Activated CD4-positive, CD25-positive, alpha-beta regulatory T cell treated with anti-CD3 and anti-CD28 coated beads, Interleukin-2, amount 50 U/mL, for 72 hours (primary cell): Measurements from ENCODE around the gene BCAS1.
"Not testable (repeated sequence)": the region's sequence is repeated elsewhere in the genome, so short reads cannot be mapped to it uniquely, and the experiment has no call there.

Source experiments
- DNase-seq: peaks from one replicate; pipeline ENCODE4 v3.0.0; 2021

BCAS1 gene

DNA sequence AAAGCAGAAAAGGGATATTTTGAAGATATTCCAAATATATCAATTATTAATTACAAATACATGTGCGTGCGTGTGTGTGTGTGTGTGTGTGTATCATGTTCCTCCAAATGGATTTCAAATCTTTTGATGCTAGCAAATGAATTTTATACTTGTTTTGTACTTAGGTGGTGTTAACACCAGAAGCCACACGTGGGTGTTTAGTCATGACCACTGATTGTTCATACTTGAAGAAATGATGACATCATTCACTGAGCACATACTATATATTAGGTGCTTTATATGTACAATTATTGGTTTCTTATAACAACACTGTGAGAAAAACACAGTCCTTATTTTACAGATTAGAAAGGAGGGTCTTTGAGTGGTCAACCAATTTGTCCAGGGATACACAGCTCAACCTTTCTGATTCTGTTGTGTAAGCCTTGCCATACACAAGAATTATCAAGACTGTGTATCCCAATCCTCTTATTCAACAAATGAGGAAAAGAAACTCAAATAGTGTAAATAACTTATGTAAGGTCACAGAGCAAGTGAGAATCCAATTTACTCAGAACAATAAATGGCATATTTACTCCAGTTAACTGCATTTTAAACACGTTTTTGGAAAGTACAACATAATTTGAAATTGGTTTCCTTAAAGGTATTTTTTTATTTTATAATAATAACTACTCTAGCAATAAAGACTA is 88.5 kb downstream of the BCAS1 start:
- no peak for DNase-seq

DNA sequence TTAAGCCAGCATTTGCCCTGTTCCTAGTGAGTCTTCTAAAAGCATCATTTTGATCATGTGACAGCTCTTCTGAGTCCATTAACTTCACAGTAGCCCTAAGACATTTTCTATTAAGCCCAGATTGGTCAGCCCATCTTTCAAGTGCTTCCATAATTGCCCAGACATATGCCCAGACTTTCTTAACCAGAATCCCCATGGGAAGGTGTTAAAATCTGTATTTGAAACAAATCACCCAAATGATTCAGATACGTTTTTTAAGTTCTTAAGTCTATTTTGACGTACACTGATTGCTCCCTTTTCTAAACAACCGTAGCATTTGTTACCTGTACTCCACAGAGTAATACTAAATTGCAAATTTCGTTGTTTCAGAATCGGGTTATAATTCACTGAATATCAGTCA is 89.3 kb downstream of the BCAS1 start:
- no peak for DNase-seq

DNA sequence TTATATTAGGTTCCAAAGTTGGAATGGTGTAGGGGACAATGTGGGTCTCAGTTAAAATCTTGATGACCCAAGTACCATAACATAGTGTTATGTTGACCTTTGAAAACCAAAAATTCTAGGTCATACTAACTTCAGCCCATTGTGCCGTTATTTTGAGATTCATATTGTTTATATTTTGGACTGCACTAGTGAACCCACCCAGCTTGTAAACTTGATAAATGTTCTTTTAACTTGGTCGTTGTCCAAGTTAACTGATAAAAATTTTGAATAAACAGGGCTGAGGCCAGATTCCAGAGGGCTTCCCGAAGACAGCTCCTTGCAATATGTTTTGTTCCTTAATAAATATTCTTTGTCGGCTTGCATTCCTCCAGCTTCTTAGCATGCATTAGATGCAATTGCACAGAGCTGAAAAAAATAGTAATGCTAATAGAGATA is 90.3 kb downstream of the BCAS1 start:
- no peak for DNase-seq

DNA sequence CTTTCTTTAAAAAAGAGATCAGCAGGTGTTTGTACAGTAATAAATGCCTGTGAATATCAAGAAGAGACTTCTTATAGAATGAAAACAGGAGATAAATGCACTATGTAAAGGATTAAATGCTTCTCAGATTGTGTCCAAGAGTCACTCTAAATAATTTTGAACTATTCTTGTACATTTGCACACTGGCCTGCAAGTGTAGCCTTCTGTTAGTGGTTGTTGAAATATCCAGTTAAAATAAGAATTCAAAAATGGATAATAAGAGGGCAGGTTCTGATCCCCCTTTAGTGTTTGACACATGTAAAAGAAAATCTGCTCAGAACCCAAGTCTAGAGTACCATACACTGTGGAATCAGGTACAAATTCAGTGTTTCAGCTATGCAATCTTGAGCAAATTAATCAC is 91.9 kb downstream of the BCAS1 start:
- DNase-seq = no peak

DNA sequence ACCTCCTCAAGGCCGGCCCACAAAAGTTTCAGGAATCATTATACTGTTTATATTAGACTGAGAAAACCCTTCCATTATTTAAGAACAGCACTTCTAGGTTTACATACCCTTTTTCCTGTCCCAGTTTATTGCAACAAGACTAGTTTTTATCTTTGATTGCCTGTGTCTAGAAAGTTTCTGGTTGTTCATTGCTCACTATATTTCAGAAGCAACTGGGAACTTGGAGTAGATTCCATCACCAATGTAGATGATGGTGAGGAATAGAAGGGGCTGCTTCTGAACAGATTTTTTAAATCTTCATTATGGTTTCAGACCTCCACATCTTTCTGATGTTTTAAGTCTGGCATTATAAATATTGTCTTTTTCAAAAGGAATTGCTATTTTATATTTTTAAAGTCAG is 93.0 kb downstream of the BCAS1 start:
- DNase-seq = no peak

DNA sequence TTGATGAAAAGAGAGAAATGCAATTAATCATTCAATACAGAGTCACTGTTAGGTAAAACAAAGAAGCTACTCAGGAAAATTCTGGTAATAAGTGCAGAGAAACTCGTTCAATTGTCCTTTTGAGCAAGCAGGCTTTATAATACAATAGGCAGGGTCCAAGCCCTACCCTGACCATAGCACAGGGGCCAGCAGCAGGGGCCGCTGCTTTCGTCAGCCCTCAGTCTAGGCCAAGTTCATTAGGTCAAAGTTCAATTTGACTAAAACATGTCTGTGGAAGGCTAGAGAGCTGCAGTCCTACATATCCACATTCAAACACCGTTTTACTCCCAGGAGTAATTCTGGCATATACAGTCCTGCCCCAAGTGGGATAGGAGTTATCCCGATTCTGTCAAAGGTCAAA is 94.6 kb downstream of the BCAS1 start:
- no peak for DNase-seq

DNA sequence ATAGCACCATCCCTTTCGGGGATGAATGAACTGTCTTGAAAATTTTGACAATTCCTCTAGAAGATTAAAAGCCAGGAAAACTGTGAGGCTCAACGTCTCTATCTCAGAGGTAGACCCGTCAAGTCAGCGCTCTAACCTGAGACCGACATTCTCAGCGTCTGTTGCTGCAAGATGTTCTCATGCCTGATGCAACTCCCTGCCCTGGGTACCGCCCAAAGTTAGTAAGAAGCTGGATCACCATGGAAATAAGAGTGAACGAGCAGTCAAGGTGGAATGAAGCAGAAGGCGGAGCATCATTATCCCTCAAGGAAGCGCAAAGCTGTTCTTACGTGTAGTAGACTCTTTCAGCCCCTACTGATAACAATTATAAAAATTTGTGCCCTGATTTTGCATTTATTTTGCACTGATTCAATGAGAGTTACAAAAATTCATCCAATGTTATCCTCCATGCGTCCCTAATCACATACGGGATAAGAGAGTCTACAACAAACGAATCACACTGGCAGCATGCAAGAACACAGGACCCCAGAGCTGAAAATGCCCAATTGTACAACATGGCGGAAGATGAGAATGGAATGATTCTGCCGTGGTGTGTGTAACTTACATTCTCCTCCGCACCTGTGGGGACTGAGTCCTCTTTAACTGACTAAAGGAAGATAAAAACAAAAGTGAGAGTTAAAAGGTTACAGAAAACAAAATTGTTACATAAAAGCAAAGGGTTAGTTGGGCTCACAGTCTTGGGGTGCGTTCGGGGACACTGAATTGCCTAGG is 95.4 kb downstream of the BCAS1 start:
- DNase-seq = no peak

DNA sequence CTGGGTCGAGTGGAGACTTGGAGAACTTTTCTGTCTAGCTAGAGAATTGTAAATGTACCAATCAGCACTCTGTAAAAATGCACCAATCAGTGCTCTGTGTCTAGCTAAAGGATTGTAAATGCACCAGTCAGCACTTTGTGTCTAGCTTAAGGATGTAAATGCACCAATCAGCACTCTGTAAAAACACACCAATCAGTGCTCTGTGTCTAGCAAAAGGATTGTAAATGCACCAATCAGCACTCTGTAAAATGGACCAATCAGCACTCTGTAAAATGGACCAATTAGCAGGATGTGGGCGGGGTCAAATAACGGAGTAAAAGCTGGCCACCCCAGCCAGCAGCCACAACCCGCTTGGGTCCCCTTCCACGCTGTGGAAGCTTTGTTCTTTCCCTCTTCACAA is 96.5 kb downstream of the BCAS1 start:
- not testable (repeated sequence) for DNase-seq

DNA sequence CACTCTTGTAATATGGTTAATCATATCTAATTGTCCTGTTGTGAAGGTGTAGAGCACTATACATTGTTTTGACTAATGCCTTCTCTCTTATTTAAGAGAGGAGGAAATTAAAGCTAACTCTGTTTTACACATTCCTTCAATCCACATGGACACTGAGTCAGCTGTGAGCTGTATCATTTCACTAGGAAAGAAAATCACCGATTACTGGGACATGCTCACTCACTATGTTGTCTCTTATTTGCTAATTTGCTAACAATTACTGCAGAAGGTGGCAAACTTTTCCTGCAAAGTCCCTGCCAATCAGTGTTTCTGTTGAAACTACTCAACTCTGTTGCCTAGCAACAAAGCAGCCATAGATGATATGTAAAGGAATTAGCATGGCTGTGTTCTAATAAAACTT is 98.2 kb downstream of the BCAS1 start:
- no peak for DNase-seq

DNA sequence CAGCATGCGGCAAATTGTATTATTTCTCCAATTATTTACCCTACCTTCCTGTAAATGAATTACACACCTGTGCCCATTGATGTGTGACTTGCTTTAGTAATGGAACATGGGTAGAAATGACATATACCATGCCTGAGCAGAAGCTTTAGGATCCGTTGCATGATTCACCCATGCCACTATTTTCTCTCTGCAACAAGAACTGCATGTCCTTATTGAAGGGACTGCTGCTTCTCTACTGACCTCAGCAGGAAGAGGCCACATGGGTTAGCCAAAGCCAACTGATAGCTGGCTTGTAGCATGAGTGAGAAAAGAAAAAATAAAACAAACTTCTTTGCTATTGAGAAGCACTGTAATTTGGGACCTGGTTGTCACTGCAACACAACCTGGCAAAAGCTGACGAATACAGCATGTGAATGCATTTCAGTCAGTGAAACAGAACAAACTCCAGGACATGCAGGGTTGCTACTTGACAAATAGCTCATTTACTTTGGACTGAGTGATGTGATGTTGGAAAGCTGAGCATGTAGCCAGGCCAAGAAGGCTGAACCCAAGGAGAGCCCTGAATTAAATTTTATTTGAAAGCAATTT is 99.2 kb downstream of the BCAS1 start:
- no peak for DNase-seq

DNA sequence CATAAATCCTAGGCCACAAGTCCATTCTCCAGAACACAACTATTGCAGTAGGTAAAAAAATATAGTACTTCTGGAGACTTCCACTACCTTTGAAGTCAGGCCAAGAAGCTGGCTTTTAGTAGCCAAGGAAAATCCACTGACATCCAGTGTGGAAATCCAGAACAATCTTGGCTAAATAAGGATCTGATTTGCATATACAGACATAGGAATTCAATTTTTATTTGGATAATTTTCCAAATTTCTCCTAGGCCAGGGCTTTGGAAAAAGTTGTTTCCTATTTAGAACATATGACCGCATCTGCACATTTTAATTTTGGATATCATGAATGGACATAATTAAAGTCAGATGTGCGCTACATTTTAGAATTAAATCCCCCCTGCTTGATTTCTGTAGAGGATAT is 100.2 kb downstream of the BCAS1 start:
- DNase-seq = no peak

DNA sequence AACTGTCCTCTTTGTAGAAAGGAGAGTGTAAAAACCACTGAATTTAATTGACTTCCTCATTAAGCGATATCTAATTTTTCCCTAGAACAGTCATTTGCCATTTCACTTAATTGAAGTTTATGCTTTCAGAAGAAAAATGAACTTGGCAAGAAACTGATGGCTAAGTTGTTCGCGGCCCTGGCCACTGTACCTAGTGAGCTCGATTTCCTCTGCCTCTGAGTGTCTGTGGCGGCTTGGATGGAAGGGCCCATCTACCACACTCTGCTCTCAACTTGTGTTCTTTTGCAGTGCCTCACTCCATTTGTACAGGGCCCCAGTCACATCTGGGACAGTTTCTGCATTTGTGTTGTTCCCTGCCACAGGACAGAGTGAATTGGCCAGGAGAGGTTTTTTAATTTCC is 102.9 kb downstream of the BCAS1 start:
- DNase-seq = no peak

DNA sequence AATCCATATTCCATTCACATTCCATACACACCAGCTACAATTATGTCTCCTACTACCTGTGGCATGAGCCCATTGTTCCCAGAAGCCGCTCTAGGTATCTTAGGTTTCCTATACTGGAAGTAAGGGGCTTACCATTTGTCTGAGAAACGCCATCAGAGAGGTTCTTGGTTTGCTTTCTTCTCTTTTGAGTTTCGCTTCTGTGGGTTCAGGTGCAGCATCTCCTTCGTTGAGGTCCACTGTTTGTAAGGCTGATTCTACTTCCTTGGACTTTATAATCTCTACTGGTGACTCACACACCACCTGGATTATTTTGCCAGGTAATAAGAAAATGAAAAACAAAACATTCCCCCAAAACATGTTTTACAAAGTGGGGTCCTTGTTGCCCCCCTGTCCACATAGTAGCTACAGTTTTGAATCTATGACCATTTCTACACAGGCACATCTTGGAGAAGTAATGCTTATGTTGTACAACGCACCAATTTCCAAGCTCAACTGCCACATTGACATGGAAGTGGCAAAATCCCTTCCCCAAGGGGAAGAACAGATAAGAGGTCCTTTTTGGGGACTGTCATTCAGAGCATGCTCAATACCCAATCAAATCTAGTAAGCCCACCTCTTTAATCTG is 103.5 kb downstream of the BCAS1 start:
- no peak for DNase-seq

DNA sequence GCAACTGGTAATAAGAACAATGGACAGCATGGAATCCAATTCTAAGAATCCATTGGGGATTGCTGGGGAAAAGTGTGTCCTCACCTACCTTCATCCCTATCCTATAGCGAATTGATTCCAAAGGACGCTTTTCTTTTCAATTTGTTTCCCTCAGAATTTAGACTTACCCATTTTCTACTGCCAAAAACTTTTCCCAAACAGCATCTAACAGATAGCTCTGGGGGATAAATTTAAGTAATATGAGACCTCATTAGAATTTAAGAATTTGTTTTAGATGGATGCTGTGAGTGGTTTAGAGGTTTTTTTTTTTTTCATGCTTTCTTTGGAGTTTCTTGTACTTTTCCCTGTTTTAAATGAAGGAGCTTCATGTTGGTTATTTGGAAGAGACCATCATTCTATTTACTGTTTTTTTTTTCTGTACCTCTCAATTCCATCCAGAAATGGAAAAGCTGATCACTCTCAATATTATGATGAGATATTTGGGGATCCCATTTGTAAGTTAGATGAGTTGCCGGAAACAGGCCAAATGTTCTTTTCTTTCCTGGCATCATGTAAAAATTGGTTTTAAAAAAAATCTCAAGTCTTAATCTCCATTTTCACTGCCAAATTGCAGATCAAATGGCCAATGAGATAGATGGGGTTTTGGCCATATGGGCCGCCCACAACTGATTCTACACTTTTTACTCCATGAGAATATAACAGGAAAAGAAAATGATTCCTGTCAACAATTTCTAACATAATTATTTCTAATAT is 105.7 kb downstream of the BCAS1 start:
- no peak for DNase-seq

DNA sequence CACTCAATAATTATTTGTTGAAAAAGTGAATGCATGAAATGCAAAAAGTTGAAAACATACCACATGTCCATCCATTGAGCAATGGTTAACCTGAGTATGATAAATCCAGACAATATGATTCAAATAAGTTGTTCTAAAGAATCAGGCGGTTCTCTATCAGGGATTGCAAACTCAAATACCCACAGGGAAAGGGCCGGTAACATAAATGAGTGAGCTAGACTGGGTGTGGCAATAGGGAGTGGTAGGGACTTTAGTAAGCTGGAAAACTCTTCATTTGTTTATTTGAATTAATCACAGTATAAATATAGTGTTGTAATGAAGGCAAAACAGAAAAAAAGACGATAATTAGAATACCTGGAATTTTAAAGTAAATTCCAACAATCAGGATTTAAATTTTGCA is 106.3 kb downstream of the BCAS1 start:
- DNase-seq = no peak

DNA sequence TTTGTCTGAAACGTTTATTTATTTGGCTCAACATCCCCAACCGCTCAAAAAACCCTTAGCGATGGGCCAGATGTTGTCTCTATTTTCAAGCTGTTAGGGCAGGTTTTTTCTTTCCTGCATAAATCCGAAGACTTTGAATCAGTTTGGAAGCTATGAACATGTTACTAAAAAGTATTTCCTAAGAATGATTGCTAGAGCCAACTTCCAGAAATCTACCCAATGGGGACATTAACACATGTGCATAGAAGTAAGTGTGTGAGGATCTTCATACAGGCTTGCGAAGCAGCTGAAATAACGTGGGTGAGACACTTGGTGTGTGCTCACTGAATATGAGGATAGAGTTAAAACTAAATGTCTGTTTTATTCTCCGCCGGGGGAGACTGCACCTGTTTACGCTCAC is 106.8 kb downstream of the BCAS1 start:
- DNase-seq = no peak

DNA sequence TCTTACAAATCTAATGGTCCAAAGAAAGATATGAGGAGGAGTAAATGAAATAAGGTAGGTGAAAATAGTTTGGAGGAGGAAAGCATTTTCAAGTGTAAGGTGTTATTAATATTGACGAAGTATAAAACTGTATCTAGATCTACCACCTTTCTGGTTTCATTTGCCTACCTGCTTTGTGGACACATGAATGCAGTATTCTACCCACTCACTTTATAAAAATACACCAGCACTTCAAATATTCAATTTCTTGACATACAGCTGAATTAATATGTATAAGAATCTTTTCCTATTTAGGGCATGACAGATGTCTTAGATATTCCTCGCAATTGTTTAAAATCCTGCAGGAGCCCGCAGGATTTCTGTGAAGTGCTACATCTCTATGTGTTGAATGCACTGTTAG is 108.0 kb downstream of the BCAS1 start:
- no peak for DNase-seq

DNA sequence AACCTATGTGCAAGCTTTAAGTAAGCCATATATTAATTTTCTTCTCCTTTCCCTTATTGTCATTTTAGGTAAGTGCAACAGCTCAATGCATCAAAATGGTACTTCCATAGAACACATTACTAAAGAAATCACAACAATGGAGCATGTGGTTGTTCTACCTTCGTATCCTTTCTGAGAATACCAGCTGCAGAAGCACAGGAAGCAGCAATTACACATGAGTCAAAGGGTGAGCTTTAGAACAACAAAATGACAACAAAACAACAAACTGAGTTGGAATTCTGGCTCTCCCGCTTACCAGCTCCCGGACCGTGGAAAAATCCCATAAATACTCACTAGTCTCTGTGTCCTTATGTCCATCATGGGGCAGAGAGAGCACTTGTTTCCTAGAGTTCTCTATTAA is 108.9 kb downstream of the BCAS1 start:
- no peak for DNase-seq

DNA sequence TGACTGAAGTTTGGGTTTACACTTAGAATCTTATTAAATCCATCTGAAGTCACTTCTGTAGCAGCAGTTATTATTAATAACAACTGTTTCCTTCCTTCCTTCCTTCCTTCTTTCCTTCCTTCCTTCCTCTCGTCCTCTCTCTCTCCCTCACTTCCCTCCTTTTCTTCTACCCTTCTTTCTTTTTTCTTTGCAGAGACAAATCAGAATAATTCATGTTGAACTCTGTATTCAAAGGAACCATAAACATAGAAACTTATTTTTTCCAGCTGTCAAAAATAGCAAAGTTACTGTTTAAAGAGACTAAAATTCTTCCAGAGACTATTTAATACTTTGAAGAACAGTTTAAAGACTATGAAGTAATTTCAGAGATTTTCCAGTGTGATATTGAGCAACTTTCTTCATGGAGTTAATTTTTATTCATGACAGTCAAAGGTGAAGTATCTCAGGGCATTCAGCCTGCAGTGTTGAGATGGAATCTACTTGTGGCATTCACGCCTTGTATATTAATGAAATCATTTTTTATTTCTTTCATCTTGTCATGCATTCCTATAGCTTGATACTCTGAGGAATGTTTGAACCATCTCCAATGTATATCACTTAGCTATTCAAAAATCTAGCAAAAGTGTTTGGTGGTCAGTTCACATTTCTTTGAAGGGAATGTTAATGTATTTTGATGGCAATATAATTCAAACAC is 109.7 kb downstream of the BCAS1 start:
- DNase-seq = no peak

DNA sequence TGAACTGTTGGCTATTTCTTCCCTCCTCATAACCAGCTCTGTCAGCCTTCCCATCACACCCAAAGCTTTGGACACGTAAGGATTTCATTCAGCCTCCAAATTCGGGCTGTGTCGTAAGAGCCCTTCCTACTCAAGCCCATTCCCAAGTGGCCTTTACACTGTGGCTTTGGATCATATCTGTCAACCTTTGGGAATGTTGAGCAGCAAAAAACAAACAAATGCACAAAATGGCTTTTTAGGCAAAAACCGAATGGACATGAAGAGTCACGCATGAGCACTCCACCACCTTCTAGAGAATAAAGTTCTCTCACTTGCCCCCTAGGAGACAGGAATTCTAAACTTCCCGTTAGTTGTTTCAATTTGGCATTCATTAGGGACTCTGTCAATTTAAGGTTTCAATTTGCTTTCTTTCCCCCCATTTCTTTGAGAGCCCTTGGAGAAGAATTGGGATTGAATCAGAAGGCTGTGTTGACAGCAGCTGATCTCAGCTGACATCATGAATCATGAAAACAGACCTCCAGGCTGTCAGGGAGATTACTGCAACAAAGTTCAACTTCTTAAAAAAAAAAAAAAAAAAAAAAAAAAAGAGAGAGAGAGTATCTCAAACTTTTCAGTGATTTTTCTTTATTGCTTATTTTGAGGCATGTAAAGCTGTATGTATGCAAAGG is 110.3 kb downstream of the BCAS1 start:
- DNase-seq = no peak

DNA sequence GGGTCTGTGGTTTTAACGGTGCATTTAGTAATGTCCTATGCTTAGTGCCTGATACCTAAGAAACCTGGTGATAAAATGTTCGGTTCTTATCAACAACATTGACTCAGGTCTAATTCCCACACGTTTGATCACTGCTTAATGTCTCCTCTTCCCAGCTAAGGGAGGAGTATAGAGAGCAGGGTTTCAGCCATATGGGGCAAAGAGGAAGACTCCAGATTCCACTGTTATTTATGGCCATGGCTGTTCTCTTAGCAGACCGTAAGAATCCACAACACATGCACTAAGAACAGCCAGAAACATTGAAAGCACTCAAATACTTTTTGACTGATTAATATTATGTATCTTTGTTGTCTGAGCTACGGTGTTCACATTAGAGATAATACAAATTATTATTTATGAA is 112.1 kb downstream of the BCAS1 start:
- DNase-seq = no peak
